KOPT-K1 (cell line): ENCODE measurements around the gene MYH6.
"Not testable (repeated sequence)": the region's sequence is repeated elsewhere in the genome, so short reads cannot be mapped to it uniquely, and the experiment has no call there.

ENCODE experiments used
- H3K27ac ChIP-seq: fragments of 200-600 bp; sonication (generic); 2 replicates; pipeline ENCODE4 v1.5.1; 2016; ENCODE audit warnings: antibody characterized with exemption, mild to moderate bottlenecking, low read depth, low read length; ENCODE audit not compliant: poor library complexity, severe bottlenecking
- H3K36me3 ChIP-seq: fragments of 200-600 bp; sonication (generic); 2 replicates; pipeline ENCODE4 v1.5.1; 2017; ENCODE audit warnings: antibody characterized with exemption, mild to moderate bottlenecking, low read length, moderate library complexity; ENCODE audit not compliant: insufficient read depth
- H3K9me3 ChIP-seq: fragments of 200-600 bp; sonication (generic); 2 replicates; pipeline ENCODE4 v1.5.1; 2017; ENCODE audit warnings: antibody characterized with exemption, low read length, mild to moderate bottlenecking; ENCODE audit not compliant: insufficient read depth, poor library complexity, severe bottlenecking

The MYH6 gene

GRCh38 chr14:23398348-23398747 is 9.7 kb downstream of the MYH6 start:
- Histone ChIP-seq H3K27ac (no peak overlapping the region), H3K9me3 (no peaks in the 10 kb centered on the region), H3K36me3 (no peaks in the 10 kb centered on the region)

- H3K9me3 ChIP-seq = no peaks in the 10 kb centered on the region
- no peak overlapping the region for H3K27ac ChIP-seq
- no peaks in the 10 kb centered on the region for H3K36me3 ChIP-seq
Measured at GRCh38 chr14:23396781-23397407, 11.2 kb downstream of the MYH6 start.

- H3K36me3 ChIP-seq = no peaks in the 10 kb centered on the region
- no peak overlapping the region for H3K27ac ChIP-seq
- H3K9me3 ChIP-seq = no peaks in the 10 kb centered on the region
Measured at GRCh38 chr14:23396126-23396525, 11.9 kb downstream of the MYH6 start.

- Histone ChIP-seq H3K27ac (no peak overlapping the region), H3K36me3 (no peaks in the 10 kb centered on the region), H3K9me3 (no peaks in the 10 kb centered on the region)
Measured at GRCh38 chr14:23392613-23393012, 15.5 kb downstream of the MYH6 start.

- not testable (repeated sequence) for H3K27ac ChIP-seq, H3K36me3 ChIP-seq, H3K9me3 ChIP-seq
Measured at GRCh38 chr14:23389871-23390270, 18.2 kb downstream of the MYH6 start.

GRCh38 chr14:23389396-23389795 is 18.7 kb downstream of the MYH6 start:
- Histone ChIP-seq H3K36me3 (no peaks in the 10 kb centered on the region), H3K9me3 (no peaks in the 10 kb centered on the region), H3K27ac (no peak overlapping the region)

GRCh38 chr14:23388996-23389395 is 19.1 kb downstream of the MYH6 start:
- H3K27ac ChIP-seq = no peak overlapping the region
- H3K9me3 ChIP-seq = no peaks in the 10 kb centered on the region
- no peaks in the 10 kb centered on the region for H3K36me3 ChIP-seq

- Histone ChIP-seq H3K36me3 (no peaks in the 10 kb centered on the region), H3K27ac (no peak overlapping the region), H3K9me3 (no peaks in the 10 kb centered on the region)
Measured at GRCh38 chr14:23387916-23388882, 19.9 kb downstream of the MYH6 start.

- H3K36me3 ChIP-seq = no peaks in the 10 kb centered on the region
- no peaks in the 10 kb centered on the region for H3K9me3 ChIP-seq
- H3K27ac ChIP-seq = no peak overlapping the region
Measured at GRCh38 chr14:23386999-23387398, 21.1 kb downstream of the MYH6 start.

- H3K27ac ChIP-seq, H3K36me3 ChIP-seq, H3K9me3 ChIP-seq: not testable (repeated sequence)
Measured at GRCh38 chr14:23386266-23386657, 21.8 kb downstream of the MYH6 start.

- H3K27ac ChIP-seq = no peak overlapping the region
- H3K9me3 ChIP-seq = no peaks in the 10 kb centered on the region
- no peaks in the 10 kb centered on the region for H3K36me3 ChIP-seq
Measured at GRCh38 chr14:23385642-23386265, 22.3 kb downstream of the MYH6 start.

GRCh38 chr14:23385244-23385641 is 22.8 kb downstream of the MYH6 start:
- Histone ChIP-seq H3K27ac (no peak overlapping the region), H3K9me3 (no peaks in the 10 kb centered on the region), H3K36me3 (no peaks in the 10 kb centered on the region)

- Histone ChIP-seq H3K36me3 (no peaks in the 10 kb centered on the region), H3K27ac (no peak overlapping the region), H3K9me3 (no peaks in the 10 kb centered on the region)
Measured at GRCh38 chr14:23384364-23385080, 23.6 kb downstream of the MYH6 start.

GRCh38 chr14:23382731-23383440 is 25.2 kb downstream of the MYH6 start:
- Histone ChIP-seq H3K27ac (no peak overlapping the region), H3K9me3 (no peaks in the 10 kb centered on the region), H3K36me3 (no peaks in the 10 kb centered on the region)
